GM23338 (cell line): Measurements from ENCODE around the gene RPS21. TPM values are rescaled to one million over a fixed set of nuclear protein-coding genes. Genes with fewer than 3 reads are reported as not detected.

Source experiments
- ATAC-seq: fragments of 200-7000 bp; cut with Tn5 transposase; 3 replicates; pipeline ENCODE4 v1.9.1; 2020
- DNase-seq: peaks from one replicate; pipeline ENCODE4 v3.0.0-alpha.2; 2015; ENCODE audit warnings: low spot score
- H2AFZ ChIP-seq: fragments of 200-600 bp; sonication (generic); 2 replicates; pipeline ENCODE4 v1.8.0; 2016; ENCODE audit warnings: antibody characterized with exemption, mild to moderate bottlenecking, moderate library complexity
- H3F3A ChIP-seq: fragments of 200-600 bp; sonication (generic); replicated peaks from 2 replicates; pipeline ENCODE4 v1.8.0; 2017; ENCODE audit warnings: antibody characterized with exemption, mixed run types, low read depth
- H3K27ac ChIP-seq: fragments of 200-600 bp; sonication (generic); 2 replicates; pipeline ENCODE4 v1.6.1; 2016; ENCODE audit warnings: low read depth
- H3K27me3 ChIP-seq: fragments of 200-600 bp; sonication (generic); 2 replicates; pipeline ENCODE4 v1.8.0; 2016; ENCODE audit warnings: mild to moderate bottlenecking, mixed run types, moderate library complexity; ENCODE audit not compliant: insufficient read depth
- H3K36me3 ChIP-seq: fragments of 200-600 bp; sonication (generic); 2 replicates; pipeline ENCODE4 v1.8.0; 2016; ENCODE audit warnings: mild to moderate bottlenecking; ENCODE audit not compliant: insufficient read depth
- H3K4me1 ChIP-seq: fragments of 200-600 bp; sonication (generic); 2 replicates; pipeline ENCODE4 v1.8.0; 2016; ENCODE audit warnings: mild to moderate bottlenecking, moderate library complexity; ENCODE audit not compliant: insufficient read depth
- H3K4me2 ChIP-seq: fragments of 200-600 bp; sonication (generic); 2 replicates; pipeline ENCODE4 v1.7.1; 2017; ENCODE audit warnings: mixed run types
- H3K4me3 ChIP-seq: fragments of 200-600 bp; sonication (generic); 2 replicates; pipeline ENCODE4 v1.6.1; 2016; ENCODE audit warnings: mixed run types
- H3K79me2 ChIP-seq: fragments of 200-600 bp; sonication (generic); replicated peaks from 2 replicates; pipeline ENCODE4 v1.8.0; 2017; ENCODE audit warnings: mild to moderate bottlenecking; ENCODE audit not compliant: insufficient read depth
- H3K9me2 ChIP-seq: fragments of 200-600 bp; sonication (generic); 2 replicates; pipeline ENCODE4 v1.8.0; 2017; ENCODE audit not compliant: insufficient read depth
- H4K20me1 ChIP-seq: fragments of 200-600 bp; sonication (generic); replicated peaks from 2 replicates; pipeline ENCODE4 v1.8.0; 2017; ENCODE audit warnings: mild to moderate bottlenecking; ENCODE audit not compliant: insufficient read depth
- H3K27ac Mint-ChIP-seq: 2 replicates; pipeline ENCODE4 v1.8.0; 2020; ENCODE audit warnings: inconsistent platforms, mild to moderate bottlenecking, moderate library complexity, mixed read lengths
- H3K27me3 Mint-ChIP-seq: 3 replicates; pipeline ENCODE4 v1.8.0; 2022; ENCODE audit warnings: low read depth, mild to moderate bottlenecking, moderate library complexity, mixed read lengths, inconsistent platforms; ENCODE audit not compliant: insufficient read depth, poor library complexity
- H3K36me3 Mint-ChIP-seq: 3 replicates; pipeline ENCODE4 v1.8.0; 2021; ENCODE audit warnings: low read depth, mild to moderate bottlenecking, inconsistent platforms, moderate library complexity, mixed read lengths
- H3K4me1 Mint-ChIP-seq: 3 replicates; pipeline ENCODE4 v1.8.0; 2020; ENCODE audit warnings: mild to moderate bottlenecking, inconsistent platforms, mixed read lengths
- H3K4me3 Mint-ChIP-seq: 3 replicates; pipeline ENCODE4 v1.8.0; 2021; ENCODE audit warnings: moderate library complexity, mild to moderate bottlenecking, inconsistent platforms, mixed read lengths
- H3K9me3 Mint-ChIP-seq: 3 replicates; pipeline ENCODE4 v1.8.0; 2020; ENCODE audit warnings: moderate library complexity, mild to moderate bottlenecking, inconsistent platforms, mixed read lengths
- CREB1 ChIP-seq: fragments of 250-450 bp; sonication (Bioruptor Pico); IDR thresholded peaks from 2 replicates; pipeline ENCODE4 v1.5.0; 2020; ENCODE audit warnings: low read depth, mild to moderate bottlenecking, moderate library complexity
- EZH2 ChIP-seq: fragments of 200-600 bp; sonication (generic); IDR thresholded peaks from one replicate; pipeline ENCODE4 v1.8.0; 2017; ENCODE audit warnings: antibody characterized with exemption, mild to moderate bottlenecking, low read depth; ENCODE audit not compliant: unreplicated experiment
- EZH2phosphoT487 ChIP-seq: fragments of 200-600 bp; sonication (generic); IDR thresholded peaks from one replicate; pipeline ENCODE4 v1.8.1; 2018; ENCODE audit warnings: antibody characterized with exemption; ENCODE audit not compliant: unreplicated experiment
- NANOG ChIP-seq: IDR thresholded peaks from 2 replicates; pipeline ENCODE4 v1.6.1; 2016; ENCODE audit warnings: antibody characterized with exemption, borderline replicate concordance
- POLR2AphosphoS5 ChIP-seq: IDR thresholded peaks from 2 replicates; pipeline ENCODE4 v1.6.1; 2016; ENCODE audit warnings: antibody characterized with exemption, low read depth
- STAT1 ChIP-seq: IDR thresholded peaks from one replicate; pipeline ENCODE4 v1.6.1; 2016; ENCODE audit warnings: antibody characterized with exemption; ENCODE audit not compliant: unreplicated experiment
- ZNF114 ChIP-seq: fragments of 250-450 bp; sonication (Bioruptor Pico); IDR thresholded peaks from 2 replicates; pipeline ENCODE4 v1.5.0; 2020; ENCODE audit warnings: mild to moderate bottlenecking, moderate library complexity
- polyA plus RNA-seq: library from polyadenylated mRNA; unstranded; fragments of >200 nt; fragmentation: Nextera tagmentation; extraction: Ambion mirVana; gene quantifications from 2 replicates; pipeline ENCODE4 v1.2.1, GENCODE V29; 2016
- total RNA-seq: library from RNA; depleted of rRNA; stranded (reverse); fragments of >200 nt; shearing (Covaris generic); gene quantifications from 2 replicates; pipeline ENCODE4 v1.2.3, GENCODE V29; 2014
- TF ChIP-seq, protein P1 (sequence below), 2 experiments: fragments of 200-600 bp in 1 of 2; sonication (generic) in 1 of 2; conservative IDR thresholded peaks; 2 replicates each; pipeline versions ENCODE4 v1.5.1 to v1.6.1; 2016 to 2017; ENCODE audit warnings: antibody characterized with exemption in 2 of 2, low read depth in 2 of 2, mild to moderate bottlenecking in 2 of 2, moderate library complexity in 1 of 2
- TF ChIP-seq, protein P2 (sequence below): fragments of 250-450 bp; sonication (Bioruptor Pico); IDR thresholded peaks from 2 replicates; pipeline ENCODE4 v1.5.0; 2020; ENCODE audit warnings: mild to moderate bottlenecking, moderate library complexity

The RPS21 gene
- total and polyA plus RNA-seq, 2 experiments from 2014 or later: 759 to 2,298 TPM

DNA sequence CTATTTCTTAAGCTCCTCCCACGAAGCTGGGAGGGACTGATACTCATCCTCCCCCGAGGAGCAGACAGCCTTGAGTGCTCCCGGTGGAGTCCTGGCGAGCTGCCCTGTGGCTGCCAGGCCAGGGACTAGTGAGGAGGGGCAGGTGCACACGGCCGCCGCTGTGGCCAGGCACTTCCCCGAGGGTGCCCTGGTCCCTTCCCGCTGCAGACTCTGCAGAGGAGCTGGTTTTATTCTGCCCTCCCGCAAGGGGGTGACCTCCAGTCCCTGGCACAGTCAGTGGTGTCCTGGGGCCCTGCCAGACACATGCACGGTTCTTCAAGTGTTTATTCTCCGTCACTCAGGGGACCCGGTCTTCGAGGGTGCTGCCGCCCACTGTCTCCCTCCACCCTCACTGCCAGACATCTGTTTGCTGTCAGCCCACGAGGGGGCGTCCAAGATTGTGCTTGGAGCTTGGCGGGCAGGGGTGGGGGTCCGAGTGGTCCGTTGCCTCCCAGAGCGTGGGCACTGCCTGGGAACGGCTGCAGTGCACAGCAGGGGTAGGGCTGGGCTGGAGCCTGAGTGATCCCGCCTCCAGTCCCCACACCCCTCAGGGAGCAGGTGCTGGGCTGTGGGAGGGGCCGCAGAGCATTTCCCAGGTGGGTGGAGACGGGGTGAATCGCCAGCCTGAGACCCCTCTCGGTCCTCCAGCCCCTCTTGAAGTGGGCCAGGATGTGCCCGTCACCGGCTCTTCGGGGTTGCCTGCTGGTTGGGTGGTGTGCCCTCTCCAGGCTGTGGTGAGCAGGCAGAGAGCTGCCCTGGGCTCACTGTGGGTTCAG is 23.2 kb downstream of the RPS21 start:
- DNase-seq: peak; percentile 81
- Histone ChIP-seq H2AFZ (no peak overlapping the region), H3K4me2 (no peak overlapping the region; the same call in 1 of the 2 replicates), H3K27me3 (no peaks in the 10 kb centered on the region), H3K27ac (no peak overlapping the region), H4K20me1 (no peaks in the 10 kb centered on the region), H3K79me2 (no peaks in the 10 kb centered on the region), H3K9me2 (no peaks in the 10 kb centered on the region), H3K4me1 (no peaks in the 10 kb centered on the region; the same call in 1 of the 2 replicates), H3K36me3 (no peaks in the 10 kb centered on the region), H3F3A (no peaks in the 10 kb centered on the region), H3K4me3 (no peak overlapping the region)
- no peak for TF ChIP-seq NANOG
- TF ChIP-seq, protein P1, sequence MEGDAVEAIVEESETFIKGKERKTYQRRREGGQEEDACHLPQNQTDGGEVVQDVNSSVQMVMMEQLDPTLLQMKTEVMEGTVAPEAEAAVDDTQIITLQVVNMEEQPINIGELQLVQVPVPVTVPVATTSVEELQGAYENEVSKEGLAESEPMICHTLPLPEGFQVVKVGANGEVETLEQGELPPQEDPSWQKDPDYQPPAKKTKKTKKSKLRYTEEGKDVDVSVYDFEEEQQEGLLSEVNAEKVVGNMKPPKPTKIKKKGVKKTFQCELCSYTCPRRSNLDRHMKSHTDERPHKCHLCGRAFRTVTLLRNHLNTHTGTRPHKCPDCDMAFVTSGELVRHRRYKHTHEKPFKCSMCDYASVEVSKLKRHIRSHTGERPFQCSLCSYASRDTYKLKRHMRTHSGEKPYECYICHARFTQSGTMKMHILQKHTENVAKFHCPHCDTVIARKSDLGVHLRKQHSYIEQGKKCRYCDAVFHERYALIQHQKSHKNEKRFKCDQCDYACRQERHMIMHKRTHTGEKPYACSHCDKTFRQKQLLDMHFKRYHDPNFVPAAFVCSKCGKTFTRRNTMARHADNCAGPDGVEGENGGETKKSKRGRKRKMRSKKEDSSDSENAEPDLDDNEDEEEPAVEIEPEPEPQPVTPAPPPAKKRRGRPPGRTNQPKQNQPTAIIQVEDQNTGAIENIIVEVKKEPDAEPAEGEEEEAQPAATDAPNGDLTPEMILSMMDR (conservative IDR thresholded peaks at IDR 0.05; ENCODE audit: low read depth in 2 of 2): peak; percentile 71 to 92
- Mint-ChIP-seq H3K27ac (no peak overlapping the region), H3K4me3 (peak overlapping the region; percentile 12; the same call in 1 of the 3 replicates), H3K4me1 (peaks cover 9% of the 10 kb centered on the region), H3K27me3 (peaks cover 11% of the 10 kb centered on the region), H3K36me3 (no peaks in the 10 kb centered on the region), H3K9me3 (no peaks in the 10 kb centered on the region)
- peak; percentile 25 for ATAC-seq

DNA sequence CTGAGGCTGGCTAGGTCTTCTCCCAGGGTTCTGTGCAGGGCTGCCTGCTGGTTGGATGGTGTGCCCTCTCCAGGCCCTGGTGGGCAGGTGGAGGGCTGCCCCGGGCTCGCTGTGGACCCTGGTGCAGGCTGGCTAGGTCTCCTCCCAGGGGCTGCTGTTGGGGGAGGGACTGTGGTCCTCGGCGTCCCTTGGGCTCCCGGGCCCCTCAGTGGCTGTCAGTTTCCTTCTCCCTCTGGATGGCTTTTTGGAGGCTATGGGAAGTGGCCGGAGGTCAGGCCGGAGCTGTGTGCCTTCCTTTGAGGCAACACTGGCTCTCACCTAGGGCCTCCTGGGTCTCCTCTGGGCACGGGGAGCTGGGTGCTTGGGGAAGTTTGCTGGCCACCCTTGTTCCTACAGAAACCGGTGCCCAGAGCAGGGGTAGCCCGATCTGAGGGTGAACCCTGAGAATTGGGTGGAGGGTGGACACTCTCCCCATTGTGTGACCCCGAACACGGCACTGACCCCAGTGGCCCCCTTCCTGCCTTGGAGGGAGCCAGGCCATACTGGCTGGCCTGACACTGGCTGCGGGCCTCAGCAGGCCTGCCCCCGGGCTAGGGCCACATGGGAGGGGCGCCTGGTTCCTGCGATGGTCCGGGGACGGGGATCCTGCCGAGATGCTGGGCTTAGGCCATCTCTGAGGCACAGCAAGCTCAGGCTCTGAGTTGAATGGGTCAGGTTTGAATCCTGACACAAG is 24.0 kb downstream of the RPS21 start:
- Histone ChIP-seq H3K9me2 (no peaks in the 10 kb centered on the region), H3K27ac (no peak overlapping the region), H3K4me3 (no peak overlapping the region), H4K20me1 (no peaks in the 10 kb centered on the region), H2AFZ (no peak overlapping the region), H3K36me3 (no peaks in the 10 kb centered on the region), H3F3A (no peaks in the 10 kb centered on the region), H3K4me1 (no peaks in the 10 kb centered on the region; the same call in 1 of the 2 replicates), H3K79me2 (no peaks in the 10 kb centered on the region), H3K27me3 (no peaks in the 10 kb centered on the region), H3K4me2 (no peak overlapping the region)
- ATAC-seq (peak; percentile 3), DNase-seq (no peak)
- no peaks in the 10 kb centered on the region for H3K36me3 Mint-ChIP-seq
- H3K27ac Mint-ChIP-seq: no peak overlapping the region
- H3K4me1 Mint-ChIP-seq: peaks cover 4% of the 10 kb centered on the region; the same call in 1 of the 3 replicates
- H3K9me3 Mint-ChIP-seq: no peaks in the 10 kb centered on the region
- H3K27me3 Mint-ChIP-seq: peaks cover 9% of the 10 kb centered on the region
- no peak overlapping the region for H3K4me3 Mint-ChIP-seq
- no peak for TF ChIP-seq POLR2AphosphoS5
- TF ChIP-seq EZH2: no peak
- TF ChIP-seq, protein P2, sequence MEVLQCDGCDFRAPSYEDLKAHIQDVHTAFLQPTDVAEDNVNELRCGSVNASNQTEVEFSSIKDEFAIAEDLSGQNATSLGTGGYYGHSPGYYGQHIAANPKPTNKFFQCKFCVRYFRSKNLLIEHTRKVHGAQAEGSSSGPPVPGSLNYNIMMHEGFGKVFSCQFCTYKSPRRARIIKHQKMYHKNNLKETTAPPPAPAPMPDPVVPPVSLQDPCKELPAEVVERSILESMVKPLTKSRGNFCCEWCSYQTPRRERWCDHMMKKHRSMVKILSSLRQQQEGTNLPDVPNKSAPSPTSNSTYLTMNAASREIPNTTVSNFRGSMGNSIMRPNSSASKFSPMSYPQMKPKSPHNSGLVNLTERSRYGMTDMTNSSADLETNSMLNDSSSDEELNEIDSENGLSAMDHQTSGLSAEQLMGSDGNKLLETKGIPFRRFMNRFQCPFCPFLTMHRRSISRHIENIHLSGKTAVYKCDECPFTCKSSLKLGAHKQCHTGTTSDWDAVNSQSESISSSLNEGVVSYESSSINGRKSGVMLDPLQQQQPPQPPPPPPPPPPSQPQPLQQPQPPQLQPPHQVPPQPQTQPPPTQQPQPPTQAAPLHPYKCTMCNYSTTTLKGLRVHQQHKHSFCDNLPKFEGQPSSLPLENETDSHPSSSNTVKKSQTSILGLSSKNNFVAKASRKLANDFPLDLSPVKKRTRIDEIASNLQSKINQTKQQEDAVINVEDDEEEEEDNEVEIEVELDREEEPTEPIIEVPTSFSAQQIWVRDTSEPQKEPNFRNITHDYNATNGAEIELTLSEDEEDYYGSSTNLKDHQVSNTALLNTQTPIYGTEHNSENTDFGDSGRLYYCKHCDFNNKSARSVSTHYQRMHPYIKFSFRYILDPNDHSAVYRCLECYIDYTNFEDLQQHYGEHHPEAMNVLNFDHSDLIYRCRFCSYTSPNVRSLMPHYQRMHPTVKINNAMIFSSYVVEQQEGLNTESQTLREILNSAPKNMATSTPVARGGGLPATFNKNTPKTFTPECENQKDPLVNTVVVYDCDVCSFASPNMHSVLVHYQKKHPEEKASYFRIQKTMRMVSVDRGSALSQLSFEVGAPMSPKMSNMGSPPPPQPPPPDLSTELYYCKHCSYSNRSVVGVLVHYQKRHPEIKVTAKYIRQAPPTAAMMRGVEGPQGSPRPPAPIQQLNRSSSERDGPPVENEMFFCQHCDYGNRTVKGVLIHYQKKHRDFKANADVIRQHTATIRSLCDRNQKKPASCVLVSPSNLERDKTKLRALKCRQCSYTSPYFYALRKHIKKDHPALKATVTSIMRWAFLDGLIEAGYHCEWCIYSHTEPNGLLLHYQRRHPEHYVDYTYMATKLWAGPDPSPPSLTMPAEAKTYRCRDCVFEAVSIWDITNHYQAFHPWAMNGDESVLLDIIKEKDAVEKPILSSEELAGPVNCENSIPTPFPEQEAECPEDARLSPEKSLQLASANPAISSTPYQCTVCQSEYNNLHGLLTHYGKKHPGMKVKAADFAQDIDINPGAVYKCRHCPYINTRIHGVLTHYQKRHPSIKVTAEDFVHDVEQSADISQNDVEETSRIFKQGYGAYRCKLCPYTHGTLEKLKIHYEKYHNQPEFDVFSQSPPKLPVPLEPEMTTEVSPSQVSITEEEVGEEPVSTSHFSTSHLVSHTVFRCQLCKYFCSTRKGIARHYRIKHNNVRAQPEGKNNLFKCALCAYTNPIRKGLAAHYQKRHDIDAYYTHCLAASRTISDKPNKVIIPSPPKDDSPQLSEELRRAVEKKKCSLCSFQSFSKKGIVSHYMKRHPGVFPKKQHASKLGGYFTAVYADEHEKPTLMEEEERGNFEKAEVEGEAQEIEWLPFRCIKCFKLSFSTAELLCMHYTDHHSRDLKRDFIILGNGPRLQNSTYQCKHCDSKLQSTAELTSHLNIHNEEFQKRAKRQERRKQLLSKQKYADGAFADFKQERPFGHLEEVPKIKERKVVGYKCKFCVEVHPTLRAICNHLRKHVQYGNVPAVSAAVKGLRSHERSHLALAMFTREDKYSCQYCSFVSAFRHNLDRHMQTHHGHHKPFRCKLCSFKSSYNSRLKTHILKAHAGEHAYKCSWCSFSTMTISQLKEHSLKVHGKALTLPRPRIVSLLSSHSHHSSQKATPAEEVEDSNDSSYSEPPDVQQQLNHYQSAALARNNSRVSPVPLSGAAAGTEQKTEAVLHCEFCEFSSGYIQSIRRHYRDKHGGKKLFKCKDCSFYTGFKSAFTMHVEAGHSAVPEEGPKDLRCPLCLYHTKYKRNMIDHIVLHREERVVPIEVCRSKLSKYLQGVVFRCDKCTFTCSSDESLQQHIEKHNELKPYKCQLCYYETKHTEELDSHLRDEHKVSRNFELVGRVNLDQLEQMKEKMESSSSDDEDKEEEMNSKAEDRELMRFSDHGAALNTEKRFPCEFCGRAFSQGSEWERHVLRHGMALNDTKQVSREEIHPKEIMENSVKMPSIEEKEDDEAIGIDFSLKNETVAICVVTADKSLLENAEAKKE (CRISPR knock-in tag): no peak
- TF ChIP-seq, protein P1 (conservative IDR thresholded peaks at IDR 0.05; ENCODE audit: low read depth in 2 of 2): no peak
- no peak for TF ChIP-seq EZH2phosphoT487
- no peak for TF ChIP-seq CREB1
- no peak for TF ChIP-seq STAT1
- no peak for TF ChIP-seq ZNF114 (CRISPR knock-in tag)
